Activated naive CD8-positive, alpha-beta T cell treated with anti-CD3 and anti-CD28 coated beads, Interleukin-2, amount 50 U/mL, for 16 hours (primary cell): ENCODE results near the gene EYA2.

Experiments used
- DNase-seq: peaks from one replicate; pipeline ENCODE4 v3.0.0-alpha.2; 2020; ENCODE audit warnings: low read depth, low spot score

The EYA2 gene

GRCh38 chr20:47036091-47036870, 141.6 kb downstream of the EYA2 start:
- DNase-seq, result no peak

- no peak for DNase-seq
Measured at GRCh38 chr20:47038566-47039560, 144.2 kb downstream of the EYA2 start.

- no peak for DNase-seq
Measured at GRCh38 chr20:47040506-47041125, 146.0 kb downstream of the EYA2 start.

DNA sequence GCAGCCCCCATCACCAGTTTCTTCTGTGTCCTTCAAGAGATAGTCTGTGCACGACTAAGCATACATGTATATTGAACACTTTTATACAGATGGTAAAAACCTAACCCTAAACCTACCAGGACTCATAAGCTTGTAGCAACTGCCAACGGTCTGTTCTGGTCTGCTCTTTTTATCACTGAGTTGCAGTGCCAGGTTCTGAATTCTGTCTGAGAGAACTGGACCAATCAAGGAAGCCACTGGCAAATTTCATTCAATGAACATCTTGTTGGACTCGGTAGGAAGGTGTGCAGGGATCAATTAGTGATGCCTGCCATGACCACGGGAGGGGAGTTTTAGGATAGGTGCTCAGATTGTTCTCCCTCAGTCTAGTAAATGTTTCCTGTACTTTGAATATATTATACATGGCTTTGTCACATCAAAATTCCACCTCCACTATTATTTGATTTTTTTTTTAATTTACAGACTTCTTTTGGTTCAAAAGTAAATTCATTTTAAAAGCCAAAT, 146.8 kb downstream of the EYA2 start:
- no peak for DNase-seq

GRCh38 chr20:47042464-47042863, 147.8 kb downstream of the EYA2 start:
- no peak for DNase-seq

DNA sequence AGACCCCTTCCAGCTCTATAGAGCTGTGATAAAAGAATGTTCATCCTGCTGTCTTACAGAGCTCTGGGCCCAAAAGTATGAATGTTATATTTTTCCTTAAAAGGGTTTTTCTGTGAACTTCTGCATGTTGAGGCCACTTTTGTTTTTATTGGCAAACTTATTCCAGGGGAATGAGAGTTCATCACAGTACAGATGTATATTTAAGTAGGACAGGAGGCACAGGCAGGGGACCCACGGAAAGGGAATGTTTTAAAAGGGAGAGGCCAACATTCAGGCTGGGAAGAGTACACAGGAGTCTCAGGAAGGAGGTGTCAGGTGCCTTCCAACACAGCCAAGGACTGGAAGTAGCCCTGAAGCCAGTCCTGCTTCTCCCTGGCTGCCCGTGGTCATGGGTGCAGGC, 148.4 kb downstream of the EYA2 start:
- no peak for DNase-seq

- DNase-seq, result no peak
Measured at GRCh38 chr20:47044938-47045337, 150.3 kb downstream of the EYA2 start.

GRCh38 chr20:47048054-47048453, 153.4 kb downstream of the EYA2 start:
- DNase-seq, result no peak

DNA sequence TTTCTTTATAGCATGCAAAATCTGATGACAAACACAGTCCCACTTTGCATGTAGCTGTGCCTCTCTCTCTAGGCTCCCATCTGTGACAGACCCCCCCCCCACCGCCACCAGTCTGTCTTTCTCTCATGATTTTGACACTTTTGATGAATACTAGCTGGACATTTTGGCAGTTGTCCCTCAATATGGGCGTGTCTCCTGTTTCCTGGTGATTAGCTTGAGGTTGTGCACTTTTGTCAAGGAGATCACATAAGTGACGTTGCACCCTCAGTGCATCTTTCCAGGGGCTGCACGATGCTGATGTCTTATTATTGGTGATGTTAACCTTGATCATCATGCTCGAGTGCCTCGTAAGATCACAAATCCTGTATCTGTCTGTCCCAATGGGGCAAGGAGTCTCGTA, 155.1 kb downstream of the EYA2 start:
- no peak for DNase-seq

GRCh38 chr20:47050996-47051395, 156.4 kb downstream of the EYA2 start:
- DNase-seq, result no peak

DNA sequence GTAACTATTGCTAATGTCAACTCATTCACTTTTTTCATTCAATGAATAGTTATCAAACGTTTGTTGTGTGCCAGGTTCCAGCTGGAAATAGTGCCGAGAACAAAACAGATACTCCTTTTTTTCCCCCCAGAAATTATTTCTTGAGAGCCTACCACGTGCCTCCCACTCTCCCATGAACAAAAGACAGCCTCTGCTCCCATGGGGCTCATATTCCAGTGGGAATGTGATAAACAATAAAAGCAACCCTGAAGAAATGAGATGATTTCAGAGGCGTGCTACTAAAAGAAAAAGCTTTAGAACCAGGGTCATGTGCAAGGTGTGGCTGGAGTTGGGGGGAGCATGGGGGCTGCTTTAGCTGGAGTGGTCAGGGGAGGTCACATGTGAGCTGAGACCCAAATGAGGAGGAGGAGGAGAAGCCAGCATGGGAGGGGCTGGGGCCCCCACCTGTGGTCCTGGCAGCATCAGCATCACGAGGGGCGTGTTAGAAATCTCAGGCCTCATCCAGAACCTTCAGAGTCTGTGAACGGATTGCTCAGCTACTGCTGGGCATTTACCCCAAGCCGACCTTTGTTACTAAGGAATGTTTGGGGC, 157.4 kb downstream of the EYA2 start:
- DNase-seq, result no peak

DNA sequence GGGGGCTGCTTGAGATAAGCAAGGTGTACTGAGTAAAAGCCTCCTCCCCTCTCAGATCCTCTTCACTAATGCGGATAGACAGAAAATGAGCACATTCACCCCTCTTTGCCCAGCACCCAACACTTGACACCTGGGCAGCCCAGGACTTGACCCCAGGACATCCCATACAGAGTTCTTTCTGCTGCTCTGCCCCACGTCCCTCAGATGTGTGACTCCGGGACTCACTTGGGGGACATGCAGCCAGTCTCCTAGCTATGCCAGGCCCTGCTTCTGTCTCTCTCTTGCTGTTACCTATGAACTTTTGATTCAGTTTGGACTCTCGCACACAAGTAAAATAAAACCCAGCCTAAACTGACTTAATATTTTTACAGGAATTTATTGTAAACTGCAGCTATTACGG, 159.9 kb downstream of the EYA2 start:
- no peak for DNase-seq

DNA sequence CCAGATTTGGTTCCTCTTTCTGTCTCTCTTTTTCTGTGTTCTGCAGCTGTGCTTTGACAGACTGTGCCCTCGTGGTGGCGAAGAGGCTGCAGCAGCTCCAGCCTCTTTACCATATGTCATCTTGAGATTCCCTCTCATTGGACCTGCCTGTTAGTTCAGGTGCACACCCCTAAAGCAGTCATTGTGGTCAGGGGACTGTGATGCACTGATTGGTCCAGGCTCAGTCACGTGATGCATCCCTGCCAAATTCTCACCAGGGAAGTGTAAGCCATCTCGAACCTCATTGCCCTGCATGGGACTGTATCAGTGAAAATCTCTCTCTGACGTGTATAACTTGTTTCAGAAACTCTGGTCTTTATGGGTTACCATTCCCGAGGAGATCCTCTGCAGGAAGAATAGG, 160.3 kb downstream of the EYA2 start:
- DNase-seq, result no peak

GRCh38 chr20:47055699-47056369, 161.2 kb downstream of the EYA2 start:
- no peak for DNase-seq

- DNase-seq, result no peak
Measured at GRCh38 chr20:47057661-47058060, 163.0 kb downstream of the EYA2 start.

- DNase-seq, result no peak
Measured at GRCh38 chr20:47058236-47058635, 163.6 kb downstream of the EYA2 start.

GRCh38 chr20:47059536-47059935, 164.9 kb downstream of the EYA2 start:
- DNase-seq, result no peak

GRCh38 chr20:47061549-47061948, 166.9 kb downstream of the EYA2 start:
- no peak for DNase-seq

GRCh38 chr20:47062226-47062890, 167.7 kb downstream of the EYA2 start:
- no peak for DNase-seq

GRCh38 chr20:47063407-47063806, 168.8 kb downstream of the EYA2 start:
- no peak for DNase-seq

- no peak for DNase-seq
Measured at GRCh38 chr20:47063808-47064207, 169.2 kb downstream of the EYA2 start.
